A549 (cell line): ENCODE results near the gene SGSM1.

ENCODE experiments used
- TF ChIP-seq, protein P1 (sequence below): fragments of >200 bp; sonication (Bioruptor Twin); formaldehyde crosslinking; IDR thresholded peaks from 3 replicates; pipeline ENCODE4 v1.5.1; 2016
- TF ChIP-seq, protein P2 (sequence below): fragments of 200-600 bp; sonication (generic); IDR thresholded peaks from 2 replicates; pipeline ENCODE4 v1.6.1; 2016; ENCODE audit warnings: antibody characterized with exemption, mild to moderate bottlenecking, moderate library complexity

DNA sequence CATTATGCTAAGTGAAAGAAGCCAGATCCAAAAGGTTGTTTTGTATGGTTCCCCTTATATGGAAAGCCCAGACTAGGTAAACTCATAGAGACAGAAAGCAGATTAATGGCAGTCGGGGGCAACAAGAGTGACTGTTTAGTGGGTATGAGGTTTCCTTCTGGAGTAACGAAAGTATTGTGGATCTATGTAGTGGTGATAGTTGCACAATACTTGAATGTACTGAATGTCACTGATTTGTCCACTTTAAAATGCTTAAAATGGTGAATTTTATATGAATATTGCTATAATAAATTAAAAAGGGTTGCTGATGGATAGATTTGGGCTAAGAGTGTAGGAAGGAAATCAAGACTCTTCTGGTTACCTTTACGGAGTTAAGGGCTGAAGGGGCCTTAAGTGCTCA is 10.0 kb upstream of the SGSM1 start:
- TF ChIP-seq, protein P1, sequence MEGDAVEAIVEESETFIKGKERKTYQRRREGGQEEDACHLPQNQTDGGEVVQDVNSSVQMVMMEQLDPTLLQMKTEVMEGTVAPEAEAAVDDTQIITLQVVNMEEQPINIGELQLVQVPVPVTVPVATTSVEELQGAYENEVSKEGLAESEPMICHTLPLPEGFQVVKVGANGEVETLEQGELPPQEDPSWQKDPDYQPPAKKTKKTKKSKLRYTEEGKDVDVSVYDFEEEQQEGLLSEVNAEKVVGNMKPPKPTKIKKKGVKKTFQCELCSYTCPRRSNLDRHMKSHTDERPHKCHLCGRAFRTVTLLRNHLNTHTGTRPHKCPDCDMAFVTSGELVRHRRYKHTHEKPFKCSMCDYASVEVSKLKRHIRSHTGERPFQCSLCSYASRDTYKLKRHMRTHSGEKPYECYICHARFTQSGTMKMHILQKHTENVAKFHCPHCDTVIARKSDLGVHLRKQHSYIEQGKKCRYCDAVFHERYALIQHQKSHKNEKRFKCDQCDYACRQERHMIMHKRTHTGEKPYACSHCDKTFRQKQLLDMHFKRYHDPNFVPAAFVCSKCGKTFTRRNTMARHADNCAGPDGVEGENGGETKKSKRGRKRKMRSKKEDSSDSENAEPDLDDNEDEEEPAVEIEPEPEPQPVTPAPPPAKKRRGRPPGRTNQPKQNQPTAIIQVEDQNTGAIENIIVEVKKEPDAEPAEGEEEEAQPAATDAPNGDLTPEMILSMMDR, result no peak
- TF ChIP-seq, protein P2, sequence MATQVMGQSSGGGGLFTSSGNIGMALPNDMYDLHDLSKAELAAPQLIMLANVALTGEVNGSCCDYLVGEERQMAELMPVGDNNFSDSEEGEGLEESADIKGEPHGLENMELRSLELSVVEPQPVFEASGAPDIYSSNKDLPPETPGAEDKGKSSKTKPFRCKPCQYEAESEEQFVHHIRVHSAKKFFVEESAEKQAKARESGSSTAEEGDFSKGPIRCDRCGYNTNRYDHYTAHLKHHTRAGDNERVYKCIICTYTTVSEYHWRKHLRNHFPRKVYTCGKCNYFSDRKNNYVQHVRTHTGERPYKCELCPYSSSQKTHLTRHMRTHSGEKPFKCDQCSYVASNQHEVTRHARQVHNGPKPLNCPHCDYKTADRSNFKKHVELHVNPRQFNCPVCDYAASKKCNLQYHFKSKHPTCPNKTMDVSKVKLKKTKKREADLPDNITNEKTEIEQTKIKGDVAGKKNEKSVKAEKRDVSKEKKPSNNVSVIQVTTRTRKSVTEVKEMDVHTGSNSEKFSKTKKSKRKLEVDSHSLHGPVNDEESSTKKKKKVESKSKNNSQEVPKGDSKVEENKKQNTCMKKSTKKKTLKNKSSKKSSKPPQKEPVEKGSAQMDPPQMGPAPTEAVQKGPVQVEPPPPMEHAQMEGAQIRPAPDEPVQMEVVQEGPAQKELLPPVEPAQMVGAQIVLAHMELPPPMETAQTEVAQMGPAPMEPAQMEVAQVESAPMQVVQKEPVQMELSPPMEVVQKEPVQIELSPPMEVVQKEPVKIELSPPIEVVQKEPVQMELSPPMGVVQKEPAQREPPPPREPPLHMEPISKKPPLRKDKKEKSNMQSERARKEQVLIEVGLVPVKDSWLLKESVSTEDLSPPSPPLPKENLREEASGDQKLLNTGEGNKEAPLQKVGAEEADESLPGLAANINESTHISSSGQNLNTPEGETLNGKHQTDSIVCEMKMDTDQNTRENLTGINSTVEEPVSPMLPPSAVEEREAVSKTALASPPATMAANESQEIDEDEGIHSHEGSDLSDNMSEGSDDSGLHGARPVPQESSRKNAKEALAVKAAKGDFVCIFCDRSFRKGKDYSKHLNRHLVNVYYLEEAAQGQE, result no peak
